ENCODE data around the gene BPHL. TPM values are rescaled to one million over a fixed set of nuclear protein-coding genes. Genes with fewer than 3 reads are reported as not detected.
"Not testable (repeated sequence)": the region's sequence is repeated elsewhere in the genome, so short reads cannot be mapped to it uniquely, and the experiment has no call there.

The BPHL gene
- polyA plus RNA-seq, 1 donor, result 62.1 TPM

DNA sequence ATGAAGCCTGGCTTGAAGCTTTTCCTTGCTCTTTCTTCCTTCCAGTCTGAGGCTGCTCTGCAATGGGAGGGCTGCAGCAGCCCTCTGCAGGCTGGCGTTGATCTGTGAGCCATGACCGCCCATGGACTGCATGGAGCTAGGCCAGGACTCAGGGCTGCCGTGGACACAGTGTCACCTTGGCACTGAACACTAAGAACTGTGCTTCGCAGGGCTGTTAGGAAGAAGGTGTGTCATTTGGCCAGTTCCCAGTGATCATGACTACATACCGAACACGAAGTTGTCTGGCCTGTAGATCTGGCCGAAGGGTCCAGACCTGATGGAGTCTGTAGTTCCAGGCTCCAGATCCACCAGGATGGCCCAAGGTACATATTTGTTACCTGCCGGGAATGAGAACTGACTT, 60.2 kb downstream of the BPHL start:
- DNase-seq, result not testable (repeated sequence)

- DNase-seq, result not testable (repeated sequence)
Observed at GRCh38 chr6:3179945-3180344, 61.4 kb downstream of the BPHL start.

DNA sequence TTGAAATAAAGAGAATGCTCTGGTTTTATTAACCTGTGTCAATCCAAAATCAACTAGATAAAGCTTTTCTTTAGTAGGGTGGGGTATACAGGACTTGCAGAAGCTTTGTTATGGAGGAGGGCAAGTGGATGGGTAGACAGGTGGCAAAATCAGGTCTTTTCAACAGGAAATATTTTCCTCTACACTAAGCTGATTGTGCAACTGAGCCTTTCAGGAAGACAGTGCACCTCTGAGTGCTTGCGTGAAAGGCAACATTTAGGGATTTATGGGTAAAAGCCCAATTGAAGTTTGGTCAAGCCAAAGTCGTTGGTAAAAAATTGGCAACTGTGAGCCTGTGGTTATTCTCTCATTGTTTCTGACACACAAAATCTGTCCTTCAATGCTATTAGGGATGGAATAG, 62.6 kb downstream of the BPHL start:
- DNase-seq, result no peak

DNA sequence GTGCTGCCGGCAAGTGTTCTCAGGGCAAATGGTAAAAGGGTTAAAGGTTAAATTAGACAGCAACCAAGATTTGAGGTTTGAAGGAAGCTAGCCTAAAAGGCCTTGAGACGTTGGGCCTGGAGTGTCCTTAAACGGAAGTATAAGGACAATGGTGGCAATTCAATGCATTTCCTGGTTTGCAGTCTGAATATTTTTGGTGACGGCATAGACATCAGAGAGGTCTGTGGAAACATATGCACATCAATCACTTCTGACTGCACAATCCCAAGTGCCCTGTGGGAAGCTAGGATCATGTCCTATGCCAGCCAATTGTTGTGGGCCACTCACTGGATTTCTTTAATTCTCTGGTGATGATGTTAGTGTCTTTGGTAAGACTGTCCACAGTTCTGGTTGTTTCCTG, 64.6 kb downstream of the BPHL start:
- no peak for DNase-seq

DNA sequence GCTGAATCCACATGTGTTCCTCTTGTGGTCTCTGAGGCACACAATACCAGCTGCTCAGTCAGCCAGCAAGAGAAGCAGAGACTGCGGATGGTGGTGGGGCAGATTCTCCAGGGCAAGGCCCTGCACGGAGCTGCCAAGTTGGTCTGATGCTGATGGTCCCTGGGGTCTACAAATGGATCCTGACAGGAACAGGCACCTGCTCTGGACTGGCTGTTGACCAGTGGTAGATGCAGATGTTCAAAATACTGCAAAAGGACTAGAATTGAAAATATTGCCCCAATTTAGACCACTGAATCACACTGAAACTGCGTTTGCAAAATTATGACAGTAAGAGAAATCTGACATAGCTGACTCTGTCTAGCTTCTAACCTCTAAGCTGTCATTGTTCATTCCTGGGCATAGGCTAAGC, 68.5 kb downstream of the BPHL start:
- no peak for DNase-seq

DNA sequence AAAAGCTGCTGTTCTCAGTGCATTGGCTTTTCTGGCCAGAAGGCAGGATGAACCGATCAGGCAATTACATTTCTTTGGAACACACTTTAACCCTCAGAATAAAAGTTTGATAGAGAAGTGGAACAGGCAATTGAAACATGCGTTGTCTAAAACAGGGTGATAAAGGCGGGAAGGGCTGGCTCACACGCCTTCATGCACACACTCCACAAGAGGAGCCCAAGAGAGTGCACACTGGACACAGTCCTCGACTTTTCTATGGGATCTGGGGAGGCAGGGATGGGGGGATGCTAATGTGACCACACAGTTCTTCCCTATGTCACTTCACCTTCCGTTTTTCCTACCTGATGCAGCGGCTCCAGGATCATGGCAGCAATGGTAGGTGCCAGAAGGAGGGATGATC, 69.8 kb downstream of the BPHL start:
- DNase-seq, result no peak

- DNase-seq, result not testable (repeated sequence)
Observed at GRCh38 chr6:3189192-3189591, 70.7 kb downstream of the BPHL start.

GRCh38 chr6:3190056-3190455, 71.5 kb downstream of the BPHL start:
- DNase-seq, result no peak

DNA sequence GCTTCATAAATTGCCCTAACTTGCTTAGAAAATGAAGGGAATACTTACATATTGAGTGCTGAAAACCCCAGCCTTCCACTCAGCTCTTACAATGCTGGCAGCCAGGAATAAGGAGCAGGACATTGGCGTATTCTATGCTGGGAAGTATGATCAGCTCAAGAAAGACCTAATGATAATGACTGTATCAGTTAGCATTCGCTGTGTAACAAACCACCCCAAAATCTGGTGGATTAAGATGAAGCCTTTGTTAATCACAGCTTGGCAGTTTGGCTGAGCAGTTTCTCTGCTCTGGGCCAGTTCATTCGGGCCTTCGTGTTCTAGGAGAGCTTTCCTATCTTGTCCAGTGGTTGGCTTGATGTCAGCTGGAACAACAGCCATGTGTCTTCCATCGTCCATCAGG, 72.3 kb downstream of the BPHL start:
- DNase-seq, result no peak

DNA sequence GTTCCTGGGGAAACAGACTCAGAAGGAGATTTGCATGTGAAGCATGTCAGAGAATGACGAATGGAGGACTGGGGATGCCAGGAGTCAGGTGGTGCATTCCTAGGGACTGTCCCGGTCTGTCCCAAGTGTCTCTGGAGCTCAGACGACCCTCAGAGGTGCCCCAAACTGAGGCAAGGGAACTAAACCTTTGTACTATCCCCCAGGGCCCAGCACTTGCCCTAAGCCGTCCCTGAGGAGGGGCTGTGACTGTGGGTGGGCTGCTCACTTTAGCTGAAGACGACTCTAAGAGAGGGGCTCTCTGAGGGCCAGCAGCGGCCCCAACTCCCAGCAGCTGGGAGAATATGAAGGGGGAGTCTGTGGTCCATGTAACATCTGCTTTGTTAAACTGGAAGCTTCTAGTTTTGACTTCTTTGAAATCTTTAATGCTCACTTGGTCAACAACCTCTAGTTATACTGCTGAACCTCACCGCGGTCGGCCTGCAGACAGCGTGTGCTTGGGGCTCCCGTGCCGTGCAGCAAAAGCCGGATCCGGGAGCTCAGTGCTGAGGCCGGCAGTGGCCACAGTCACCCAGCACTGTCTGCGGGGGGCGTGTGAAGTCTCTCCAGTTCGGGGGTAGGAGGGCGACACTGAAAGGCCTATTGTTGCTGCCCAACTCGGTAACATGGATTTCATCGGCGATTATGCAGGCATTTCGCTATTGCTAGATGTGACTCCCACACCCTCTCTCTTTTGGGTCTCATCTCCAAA, 74.8 kb downstream of the BPHL start:
- DNase-seq, result no peak

GRCh38 chr6:3194535-3195419, 76.3 kb downstream of the BPHL start:
- no peak for DNase-seq

DNA sequence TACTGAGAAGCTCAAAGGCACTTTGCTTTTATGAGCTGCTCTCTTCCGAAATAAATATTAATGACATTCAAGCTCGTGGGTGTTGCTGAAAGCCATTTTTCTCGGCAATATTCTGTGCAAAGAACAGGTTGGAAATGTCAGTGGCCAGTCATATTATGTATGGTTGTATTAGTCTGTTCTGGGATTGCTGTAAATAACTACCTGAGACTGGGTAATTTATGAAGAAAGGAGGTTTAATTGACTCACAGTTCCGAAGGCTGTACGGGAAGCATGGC, 76.8 kb downstream of the BPHL start:
- DNase-seq, result no peak

GRCh38 chr6:3195695-3196497, 77.4 kb downstream of the BPHL start:
- no peak for DNase-seq

DNA sequence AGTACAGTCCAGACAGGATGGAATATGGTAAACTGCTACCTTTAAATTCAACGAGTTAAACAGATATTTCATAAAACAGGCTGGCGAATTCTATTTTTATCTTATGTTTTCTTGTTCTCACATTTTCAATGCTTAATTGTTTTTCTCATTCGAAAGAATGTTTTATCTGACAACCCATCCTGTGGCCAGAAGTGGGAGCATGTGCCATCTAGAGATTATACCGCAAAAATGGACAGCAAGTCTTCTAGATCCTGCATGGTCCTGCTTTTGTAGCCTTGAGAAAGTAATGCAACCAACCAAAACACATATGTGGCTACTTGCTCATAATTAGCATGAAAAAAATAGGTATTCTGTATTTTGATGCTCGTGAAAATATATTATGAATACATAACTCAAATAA, 78.3 kb downstream of the BPHL start:
- no peak for DNase-seq

GRCh38 chr6:3197734-3198133, 79.2 kb downstream of the BPHL start:
- not testable (repeated sequence) for DNase-seq

DNA sequence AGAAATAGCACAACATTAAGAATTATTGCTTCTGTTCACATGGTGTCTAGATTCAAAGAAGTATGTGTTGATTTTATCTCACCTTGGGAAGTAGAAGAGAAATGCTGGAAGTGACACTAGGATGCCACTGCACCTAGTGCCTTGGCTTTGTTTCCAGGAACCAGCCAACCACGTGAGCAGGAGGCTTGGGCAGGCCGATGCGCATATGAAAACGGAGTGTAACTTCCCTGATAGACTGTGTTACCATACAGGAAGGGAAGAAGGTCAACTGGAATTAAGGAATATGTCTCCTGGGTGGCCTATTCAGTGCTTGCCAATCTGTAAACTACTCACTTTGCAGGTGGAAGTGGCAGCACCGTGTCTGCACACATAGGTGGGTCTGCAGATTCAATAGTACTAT, 80.9 kb downstream of the BPHL start:
- no peak for DNase-seq

DNA sequence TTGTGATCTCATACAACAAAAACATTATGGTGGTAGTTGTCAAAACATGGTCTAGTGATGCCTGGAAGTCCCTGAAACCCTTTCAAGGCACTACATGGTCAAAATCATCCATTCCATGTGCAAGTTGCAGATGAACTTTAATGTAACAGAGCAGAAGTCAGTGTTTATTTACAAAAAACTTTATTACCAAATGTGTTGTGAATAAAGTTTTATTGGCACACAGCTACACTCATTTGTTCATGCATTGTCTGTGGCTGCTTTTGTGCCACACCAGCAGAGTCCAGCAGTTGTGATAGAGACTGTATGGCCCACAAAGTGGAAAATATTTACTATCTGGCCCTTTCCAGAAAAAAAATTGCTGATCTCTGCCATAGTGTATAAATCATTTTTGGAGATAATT, 82.2 kb downstream of the BPHL start:
- DNase-seq, result no peak

- DNase-seq, result no peak
Observed at GRCh38 chr6:3201388-3201787, 82.9 kb downstream of the BPHL start.
